H1 (cell line): ENCODE results near the gene PGPEP1. TPM values are rescaled to one million over a fixed set of nuclear protein-coding genes. Genes with fewer than 3 reads are reported as not detected.
"Not testable (repeated sequence)": the region's sequence is repeated elsewhere in the genome, so short reads cannot be mapped to it uniquely, and the experiment has no call there.

Experiments
- CTCF ChIA-PET: fragments of 300-600 bp; sonication (Branson Sonifier 250); formaldehyde crosslinking; loops from one replicate; lab custom pipeline; 2021; ENCODE audit not compliant: partially characterized antibody; lab: Charles Lee
- POLR2A ChIA-PET: fragments of 300-600 bp; sonication (Branson Sonifier 250); formaldehyde crosslinking; loops from one replicate; lab custom pipeline; 2021; ENCODE audit warnings: inconsistent platforms; ENCODE audit not compliant: partially characterized antibody; lab: Charles Lee
- DNase-seq, 2 experiments: peaks; one replicate each; pipeline versions ENCODE4 v3.0.0 to v3.0.0-alpha.2; 2010 to 2022; ENCODE audit warnings: low spot score in 2 of 2, low read depth in 1 of 2, mixed read lengths in 1 of 2
- FAIRE-seq: peaks from 2 replicates; lab custom pipeline; 2011; peaks lifted over from hg19 to GRCh38; lab: Jason Lieb, UNC
- H2AFZ ChIP-seq: 2 replicates; pipeline ENCODE4 v1.8.1; 2012; ENCODE audit warnings: low read length, inconsistent platforms
- H2AK5ac ChIP-seq: 2 replicates; pipeline ENCODE4 v1.6.1; 2013; ENCODE audit warnings: low read depth, low read length
- H2BK120ac ChIP-seq: replicated peaks from 2 replicates; pipeline ENCODE3; 2013; ENCODE audit warnings: low read depth, low read length, inconsistent platforms
- H2BK12ac ChIP-seq: 2 replicates; pipeline ENCODE4 v1.6.1; 2013; ENCODE audit warnings: low read depth, low read length
- H2BK15ac ChIP-seq: 2 replicates; pipeline ENCODE4 v1.6.1; 2013; ENCODE audit warnings: low read length
- H2BK20ac ChIP-seq: 2 replicates; pipeline ENCODE4 v1.6.1; 2013; ENCODE audit warnings: low read length
- H2BK5ac ChIP-seq: 2 replicates; pipeline ENCODE4 v1.6.1; 2013; ENCODE audit warnings: low read depth, low read length
- H3K14ac ChIP-seq: 2 replicates; pipeline ENCODE4 v1.6.1; 2013; ENCODE audit warnings: inconsistent platforms; ENCODE audit not compliant: insufficient read length
- H3K18ac ChIP-seq: 2 replicates; pipeline ENCODE4 v1.6.1; 2013; ENCODE audit warnings: low read length; ENCODE audit errors: extremely low read depth
- H3K23ac ChIP-seq: 2 replicates; pipeline ENCODE4 v1.6.1; 2013; ENCODE audit warnings: inconsistent platforms; ENCODE audit not compliant: insufficient read length
- H3K23me2 ChIP-seq: 2 replicates; pipeline ENCODE4 v1.6.1; 2013; ENCODE audit warnings: low read depth, low read length
- H3K27ac ChIP-seq: 2 replicates; pipeline ENCODE4 v1.6.1; 2011; ENCODE audit warnings: low read depth, low read length, inconsistent platforms
- H3K27me3 ChIP-seq, 4 experiments: replicated peaks in 1 of 4; 1 replicate in 1 of 4; 2 replicates in 3 of 4; pipeline versions ENCODE4 v1.6.1 to v1.8.1; 2011 to 2013; ENCODE audit warnings: low read length in 3 of 4, mild to moderate bottlenecking in 3 of 4, inconsistent platforms in 2 of 4, mixed read lengths in 2 of 4, moderate library complexity in 1 of 4; ENCODE audit not compliant: control insufficient read depth in 3 of 4, insufficient read depth in 3 of 4; ENCODE audit errors: extremely low read depth in 1 of 4
- H3K36me3 ChIP-seq, 4 experiments: 2 replicates each; pipeline versions ENCODE4 v1.6.1 to v1.8.1; 2011 to 2013; ENCODE audit warnings: mild to moderate bottlenecking in 4 of 4, low read length in 3 of 4, moderate library complexity in 2 of 4, control low read depth in 1 of 4, inconsistent platforms in 1 of 4; ENCODE audit not compliant: insufficient read depth in 4 of 4, control insufficient read depth in 2 of 4
- H3K4ac ChIP-seq: replicated peaks from 2 replicates; pipeline ENCODE3; 2013; ENCODE audit warnings: low read length, low read depth, mixed read lengths, inconsistent platforms; ENCODE audit not compliant: insufficient read length
- H3K4me1 ChIP-seq, 4 experiments: replicated peaks in 1 of 4; 1 replicate in 1 of 4; 2 replicates in 3 of 4; pipeline versions ENCODE4 v1.6.1 to v1.8.1; 2011 to 2013; ENCODE audit warnings: low read length in 3 of 4, inconsistent platforms in 2 of 4, mixed read lengths in 1 of 4; ENCODE audit not compliant: insufficient read depth in 4 of 4, control insufficient read depth in 3 of 4
- H3K4me2 ChIP-seq, 2 experiments: 2 replicates each; pipeline versions ENCODE4 v1.6.1 to v1.8.1; 2011 to 2013; ENCODE audit warnings: low read depth in 2 of 2, low read length in 2 of 2, control low read depth in 1 of 2, inconsistent platforms in 1 of 2, mild to moderate bottlenecking in 1 of 2; ENCODE audit not compliant: insufficient read depth in 1 of 2
- H3K4me3 ChIP-seq, 4 experiments: fragments of 200-600, 300-600 bp in 1 of 4; sonication (generic), shearing (Covaris generic), sonication (Bioruptor Twin) in 1 of 4; 2 replicates each; pipeline versions ENCODE4 v1.5.1 to v1.8.1; 2011 to 2016; ENCODE audit warnings: low read length in 4 of 4, low read depth in 3 of 4, control low read depth in 2 of 4, inconsistent platforms in 2 of 4, mild to moderate bottlenecking in 2 of 4, mixed read lengths in 1 of 4, moderate library complexity in 1 of 4; ENCODE audit not compliant: insufficient read depth in 2 of 4; ENCODE audit errors: extremely low read depth in 1 of 4
- H3K56ac ChIP-seq: replicated peaks from 2 replicates; pipeline ENCODE3; 2013; ENCODE audit warnings: low read depth, mild to moderate bottlenecking, mixed read lengths, low read length, inconsistent platforms; ENCODE audit not compliant: insufficient read length
- H3K79me1 ChIP-seq: 2 replicates; pipeline ENCODE4 v1.6.1; 2013; ENCODE audit warnings: low read depth, low read length, control low read depth
- H3K79me2 ChIP-seq, 2 experiments: 2 replicates each; pipeline versions ENCODE4 v1.6.1 to v1.8.1; 2012 to 2013; ENCODE audit warnings: low read length in 2 of 2, mild to moderate bottlenecking in 2 of 2, inconsistent platforms in 1 of 2; ENCODE audit not compliant: insufficient read depth in 2 of 2, control insufficient read depth in 1 of 2
- H3K9ac ChIP-seq, 4 experiments: replicated peaks in 1 of 4; 1 replicate in 1 of 4; 2 replicates in 3 of 4; pipeline versions ENCODE4 v1.6.1 to v1.8.1; 2011 to 2013; ENCODE audit warnings: low read depth in 3 of 4, low read length in 3 of 4, control low read depth in 2 of 4, mild to moderate bottlenecking in 2 of 4, moderate library complexity in 2 of 4, inconsistent platforms in 1 of 4; ENCODE audit errors: extremely low read depth in 1 of 4
- H3K9me3 ChIP-seq, 2 experiments: 2 replicates each; pipeline versions ENCODE4 v1.6.1 to v1.8.1; 2012 to 2013; ENCODE audit warnings: mild to moderate bottlenecking in 2 of 2, moderate library complexity in 2 of 2, control low read depth in 1 of 2, inconsistent platforms in 1 of 2, low read depth in 1 of 2, low read length in 1 of 2, mixed read lengths in 1 of 2; ENCODE audit not compliant: insufficient read depth in 2 of 2
- H4K20me1 ChIP-seq, 2 experiments: replicated peaks in 1 of 2; 2 replicates each; pipeline versions ENCODE3 to v1.8.1; 2011 to 2013; ENCODE audit warnings: inconsistent platforms in 2 of 2, low read length in 2 of 2, mild to moderate bottlenecking in 1 of 2; ENCODE audit not compliant: insufficient read depth in 2 of 2, control insufficient read depth in 1 of 2
- H4K5ac ChIP-seq: 2 replicates; pipeline ENCODE4 v1.6.1; 2013; ENCODE audit warnings: low read length, low read depth, mixed read lengths, inconsistent platforms; ENCODE audit not compliant: insufficient read length
- H4K8ac ChIP-seq: 2 replicates; pipeline ENCODE4 v1.8.0; 2013; ENCODE audit warnings: mild to moderate bottlenecking, moderate library complexity, low read length, inconsistent platforms; ENCODE audit not compliant: insufficient read depth; ENCODE audit errors: extremely low read depth
- H4K91ac ChIP-seq: replicated peaks from 2 replicates; pipeline ENCODE3; 2013; ENCODE audit warnings: low read length, mixed read lengths, inconsistent platforms; ENCODE audit not compliant: insufficient read length
- EP300 ChIP-seq, 2 experiments: IDR thresholded peaks; 1 replicate in 1 of 2; 2 replicates in 1 of 2; pipeline ENCODE4 v1.6.1; 2011 to 2012; ENCODE audit warnings: low read depth in 2 of 2, low read length in 2 of 2, mild to moderate bottlenecking in 2 of 2, borderline replicate concordance in 1 of 2, inconsistent platforms in 1 of 2, moderate library complexity in 1 of 2
- WGBS, 2 experiments: shearing (Covaris generic) in 1 of 2; methylation state at CpG; one replicate each; pipeline versions ENCODE4 v1.1.6 to v1.1.7; 2013 to 2015; ENCODE audit warnings: low lambda C conversion rate in 2 of 2, mixed read lengths in 2 of 2, inconsistent platforms in 1 of 2, low coverage in 1 of 2, missing lambda C conversion rate in 1 of 2; ENCODE audit not compliant: insufficient replicate concordance in 2 of 2, insufficient coverage in 1 of 2, insufficient read length in 1 of 2; ENCODE audit errors: extremely low coverage in 1 of 2, missing lambda C conversion rate in 1 of 2; 5-methylcytosine and 5-hydroxymethylcytosine counted together
- polyA plus RNA-seq, 7 experiments: library from polyadenylated mRNA; depleted of rRNA in 3 of 7; stranded (reverse) in 5 of 7; unstranded in 2 of 7; fragments of >200 nt in 5 of 7; fragments of 200-250 nt in 2 of 7; gene quantifications; 1 replicate in 5 of 7; 2 replicates in 1 of 7; 4 replicates in 1 of 7; pipeline versions ENCODE4 v1.2.1 to v1.2.3, GENCODE V29; 2011 to 2013; ENCODE audit warnings: missing spikeins in 2 of 7, mixed read lengths in 2 of 7
- total RNA-seq: library from RNA; stranded (reverse); fragmentation: NEBNext Ultra II Directional; extraction: Animal tissue kit (Norgen Biotek cat#: 25700); gene quantifications from 2 replicates; pipeline ENCODE4 v1.2.1, GENCODE V29; 2021

PGPEP1 gene
- total and polyA plus RNA-seq, 2 of the 8 experiments (the other 6 are each of a cell fraction or from before 2014, with no cell fraction given): 17.0 to 33.4 TPM

DNA sequence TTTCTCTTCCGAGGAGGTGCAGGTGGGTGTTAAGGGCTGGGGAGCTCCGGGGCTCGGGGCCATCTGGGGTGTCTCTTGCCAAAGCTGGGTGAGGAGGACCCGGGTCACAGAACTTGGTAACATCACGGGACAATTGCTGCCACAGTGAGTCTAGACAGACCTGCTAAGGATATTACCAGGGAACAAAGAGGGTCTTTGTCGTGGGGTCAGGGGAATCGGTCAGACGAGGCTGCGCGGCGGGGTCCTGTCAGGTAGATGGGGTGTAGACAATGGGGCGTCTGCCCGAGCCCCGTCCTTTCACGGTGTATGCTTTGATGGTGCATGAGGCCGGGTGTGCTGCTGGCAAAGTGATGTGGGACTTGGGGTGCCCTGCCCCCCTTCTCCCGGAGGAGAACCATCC, 7.8 kb downstream of the PGPEP1 start (continued):
- TF ChIP-seq EP300 (IDR thresholded peaks at IDR 0.05; ENCODE audit: borderline replicate concordance in 1 of 2, low read depth in 2 of 2, low read length in 2 of 2): no peak

DNA sequence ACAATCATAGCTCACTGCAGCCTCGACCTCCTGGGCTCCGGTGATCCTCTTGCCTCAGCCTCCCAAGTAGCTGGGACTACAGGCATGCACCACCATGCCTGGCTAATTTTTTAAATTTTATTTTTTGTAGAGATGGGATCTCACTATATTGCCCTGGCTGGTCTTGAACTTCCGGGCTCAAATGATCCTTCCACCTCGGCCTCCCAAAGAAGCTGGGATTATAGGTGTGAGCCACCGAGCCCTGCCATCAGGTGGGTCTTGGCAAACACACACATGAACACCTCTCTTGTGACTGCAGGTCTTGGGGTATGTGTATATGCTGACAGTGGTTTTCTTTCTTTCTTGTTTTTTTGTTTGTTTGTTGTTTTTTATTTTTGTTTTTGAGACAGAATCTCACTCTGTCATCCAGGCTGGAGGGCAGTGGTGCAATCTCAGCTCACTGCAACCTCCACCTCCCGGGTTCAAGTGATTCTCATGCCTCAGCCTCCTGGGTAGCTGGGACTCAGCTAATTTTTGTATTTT, 8.5 kb downstream of the PGPEP1 start:
- H3K9me3 ChIP-seq, DNase-seq, H3K79me1 ChIP-seq, H4K91ac ChIP-seq, H4K8ac ChIP-seq, H3K4me3 ChIP-seq, H3K23ac ChIP-seq, H2BK12ac ChIP-seq, H2AK5ac ChIP-seq, H2BK20ac ChIP-seq, H3K4ac ChIP-seq, H2BK5ac ChIP-seq, H3K36me3 ChIP-seq, H4K5ac ChIP-seq, H3K23me2 ChIP-seq, H3K9ac ChIP-seq, H2BK120ac ChIP-seq, H2AFZ ChIP-seq, H4K20me1 ChIP-seq, H2BK15ac ChIP-seq, FAIRE-seq, H3K14ac ChIP-seq, H3K56ac ChIP-seq, H3K27me3 ChIP-seq, H3K27ac ChIP-seq, H3K4me2 ChIP-seq, H3K4me1 ChIP-seq, H3K18ac ChIP-seq, H3K79me2 ChIP-seq: not testable (repeated sequence)
- ChIA-PET CTCF (interaction anchor here (0.6 to 6.1 kb wide), 23 partner anchors 10 to 672 kb away, joined by 3 to 132 read pairs (median 9); partner anchors contain the start of genes GDF15, PGPEP1 and SSBP4), POLR2A (interaction anchor here (1.3 to 2.0 kb wide), 2 partner anchors 62 to 67 kb away, joined by 4 to 6 read pairs; partner anchors contain the start of gene JUND)
- WGBS, 2 experiments: 95% methylated on average over 6 of the region's 6 CpGs; no CpG with 5 or more reads in 1 of the 2 experiments
